Sigmoid colon (tissue), 7 donors: ENCODE results near the gene CISH. TPM values are rescaled to one million over a fixed set of nuclear protein-coding genes. Genes with fewer than 3 reads are reported as not detected.

Source experiments
- DNase-seq: peaks from one replicate; pipeline ENCODE4 v3.0.0-alpha.2; 2019
- H3K27ac ChIP-seq, 4 donors: fragments of 200-600 bp; sonication (generic); one replicate each; pipeline ENCODE4 v1.5.1; 2016 to 2019; ENCODE audit warnings: mild to moderate bottlenecking in 1 of 4
- H3K27me3 ChIP-seq, 3 donors: fragments of 200-600 bp; sonication (generic); one replicate each; pipeline ENCODE4 v1.5.1; 2019; ENCODE audit warnings: mild to moderate bottlenecking in 1 of 3
- H3K36me3 ChIP-seq, 4 donors: fragments of 200-600 bp; sonication (generic); one replicate each; pipeline ENCODE4 v1.5.1; 2016 to 2019
- H3K4me1 ChIP-seq, 4 donors: fragments of 200-600 bp; sonication (generic); one replicate each; pipeline ENCODE4 v1.5.1; 2017 to 2019
- H3K4me3 ChIP-seq, 4 donors: fragments of 200-600 bp; sonication (generic); one replicate each; pipeline ENCODE4 v1.5.1; 2017 to 2019; ENCODE audit warnings: mild to moderate bottlenecking in 2 of 4, moderate library complexity in 1 of 4
- H3K9me3 ChIP-seq, 4 donors: fragments of 200-600 bp in 3 of 4; sonication (generic) in 3 of 4; one replicate each; pipeline versions ENCODE4 v1.5.1 to v1.6.1; 2013 to 2019
- EP300 ChIP-seq, 4 donors: sonication (generic); formaldehyde crosslinking; IDR thresholded peaks; one replicate each; pipeline ENCODE4 v1.6.1; 2017; ENCODE audit warnings: antibody characterized with exemption in 4 of 4
- POLR2A ChIP-seq, 2 donors: fragments of 450-650 bp; IDR thresholded peaks; one replicate each; pipeline ENCODE4 v1.6.1; 2016; ENCODE audit warnings: antibody characterized with exemption in 2 of 2, mild to moderate bottlenecking in 2 of 2, moderate library complexity in 2 of 2
- POLR2AphosphoS5 ChIP-seq, 4 donors: sonication (generic); formaldehyde crosslinking; IDR thresholded peaks; one replicate each; pipeline ENCODE4 v1.6.1; 2017; ENCODE audit warnings: antibody characterized with exemption in 4 of 4
- WGBS, 2 donors: extraction: QIAGEN DNeasy Blood & Tissue Kit; methylation state at CpG; one replicate each; pipeline ENCODE4 v1.1.7; 2013; 5-methylcytosine and 5-hydroxymethylcytosine counted together
- intact Hi-C: fragments of 100-400 bp; cut with DNase I; formaldehyde crosslinking; loops from one replicate; pipeline ENCODE4 v1.15.1; 2023
- polyA plus RNA-seq, 3 donors: library from polyadenylated mRNA; stranded (reverse); fragments of 200-250 nt; gene quantifications; one replicate each; pipeline ENCODE4 v1.2.3, GENCODE V29; 2013
- total RNA-seq, 4 donors: library from RNA; depleted of rRNA; stranded (reverse); fragments of >200 nt; gene quantifications; one replicate each; pipeline ENCODE4 v1.1.0, GENCODE V29; 2016
- TF ChIP-seq, protein P1 (sequence below), 4 experiments: fragments of 450-650 bp in 3 of 4; fragments of 200-600 bp in 1 of 4; IDR thresholded peaks; one replicate each; pipeline ENCODE4 v1.5.1; 2016 to 2019; ENCODE audit warnings: antibody characterized with exemption in 4 of 4, mild to moderate bottlenecking in 3 of 4, moderate library complexity in 2 of 4
- donor health status: healthy with polysubstance abuse.
- donor health status: Bipolar disorder and iron deficiency.
- donor health status: healthy.

Gene CISH
- total and polyA plus RNA-seq, 7 donors: 2.1 to 17.0 (median 8.1) TPM

- no peak overlapping the region for H3K4me3 ChIP-seq
- no peak for DNase-seq
- TF ChIP-seq EP300 (IDR thresholded peaks at IDR 0.05): no peak
- TF ChIP-seq POLR2AphosphoS5 (IDR thresholded peaks at IDR 0.05): no peak
- TF ChIP-seq, protein P1, sequence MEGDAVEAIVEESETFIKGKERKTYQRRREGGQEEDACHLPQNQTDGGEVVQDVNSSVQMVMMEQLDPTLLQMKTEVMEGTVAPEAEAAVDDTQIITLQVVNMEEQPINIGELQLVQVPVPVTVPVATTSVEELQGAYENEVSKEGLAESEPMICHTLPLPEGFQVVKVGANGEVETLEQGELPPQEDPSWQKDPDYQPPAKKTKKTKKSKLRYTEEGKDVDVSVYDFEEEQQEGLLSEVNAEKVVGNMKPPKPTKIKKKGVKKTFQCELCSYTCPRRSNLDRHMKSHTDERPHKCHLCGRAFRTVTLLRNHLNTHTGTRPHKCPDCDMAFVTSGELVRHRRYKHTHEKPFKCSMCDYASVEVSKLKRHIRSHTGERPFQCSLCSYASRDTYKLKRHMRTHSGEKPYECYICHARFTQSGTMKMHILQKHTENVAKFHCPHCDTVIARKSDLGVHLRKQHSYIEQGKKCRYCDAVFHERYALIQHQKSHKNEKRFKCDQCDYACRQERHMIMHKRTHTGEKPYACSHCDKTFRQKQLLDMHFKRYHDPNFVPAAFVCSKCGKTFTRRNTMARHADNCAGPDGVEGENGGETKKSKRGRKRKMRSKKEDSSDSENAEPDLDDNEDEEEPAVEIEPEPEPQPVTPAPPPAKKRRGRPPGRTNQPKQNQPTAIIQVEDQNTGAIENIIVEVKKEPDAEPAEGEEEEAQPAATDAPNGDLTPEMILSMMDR (IDR thresholded peaks at IDR 0.05): no peak
- TF ChIP-seq POLR2A (IDR thresholded peaks at IDR 0.05): no peak
- no peaks in the 10 kb centered on the region for H3K27me3 ChIP-seq
- H3K4me1 ChIP-seq: peaks cover 0 to 43% (median 34%) of the 10 kb centered on the region in 4 donors
- WGBS, 2 donors: 79 to 85% methylated on average over 29 of the region's 29 CpGs
- no peaks in the 10 kb centered on the region for H3K9me3 ChIP-seq
- intact Hi-C loops: no loop called here
- peaks cover 0 to 26% (median 13%) of the 10 kb centered on the region in 4 donors for H3K36me3 ChIP-seq
- no peak overlapping the region for H3K27ac ChIP-seq
Measured at GRCh38 chr3:50607271-50608091, 4.1 kb downstream of the CISH start.

DNA sequence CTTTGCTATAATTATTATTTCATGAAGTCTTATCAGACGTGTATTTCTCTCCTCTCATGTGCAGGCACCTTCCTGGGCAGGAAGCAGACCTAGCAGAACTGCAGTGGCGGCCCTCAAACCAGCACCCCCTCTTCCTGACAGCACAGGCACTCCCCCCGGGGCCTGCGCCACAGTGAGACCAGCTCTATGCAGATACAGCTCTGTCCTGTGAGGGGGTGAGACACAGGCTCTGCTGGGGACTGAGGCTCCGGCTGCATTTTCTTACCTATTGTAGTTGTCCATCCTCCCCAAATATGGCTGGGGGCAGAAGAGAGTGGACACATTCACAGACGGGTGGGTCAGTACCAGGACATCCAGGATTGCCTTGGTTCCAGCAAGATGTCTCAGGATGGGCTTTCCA lies 5.0 kb downstream of the CISH start:
- intact Hi-C loops: no loop called here
- no peaks in the 10 kb centered on the region for H3K9me3 ChIP-seq
- TF ChIP-seq POLR2AphosphoS5 (IDR thresholded peaks at IDR 0.05): no peak
- TF ChIP-seq POLR2A (IDR thresholded peaks at IDR 0.05): no peak
- TF ChIP-seq, protein P1 (IDR thresholded peaks at IDR 0.05): no peak
- TF ChIP-seq EP300 (IDR thresholded peaks at IDR 0.05): no peak
- H3K27ac ChIP-seq: no peak overlapping the region
- no peak overlapping the region for H3K4me3 ChIP-seq
- 46 to 54% methylated on average over 6 of the region's 6 CpGs for WGBS, 2 donors
- H3K4me1 ChIP-seq: peaks cover 0 to 48% (median 39%) of the 10 kb centered on the region in 4 donors
- no peaks in the 10 kb centered on the region for H3K27me3 ChIP-seq
- DNase-seq: no peak
- H3K36me3 ChIP-seq: peaks cover 0 to 26% (median 13%) of the 10 kb centered on the region in 4 donors

GRCh38 chr3:50605901-50606326 lies 5.7 kb downstream of the CISH start:
- Histone ChIP-seq H3K9me3 (no peaks in the 10 kb centered on the region), H3K4me3 (no peak overlapping the region), H3K4me1 (peaks cover 0 to 49% (median 41%) of the 10 kb centered on the region in 4 donors), H3K27me3 (no peaks in the 10 kb centered on the region), H3K36me3 (peaks cover 0 to 26% (median 13%) of the 10 kb centered on the region in 4 donors), H3K27ac (no peak overlapping the region)
- 41 to 62% methylated on average over 5 of the region's 5 CpGs for WGBS, 2 donors
- intact Hi-C loops: no loop called here
- DNase-seq: no peak
- no peak for TF ChIP-seq EP300 (IDR thresholded peaks at IDR 0.05)
- TF ChIP-seq, protein P1 (IDR thresholded peaks at IDR 0.05): no peak
- TF ChIP-seq POLR2A (IDR thresholded peaks at IDR 0.05): no peak
- TF ChIP-seq POLR2AphosphoS5 (IDR thresholded peaks at IDR 0.05): no peak

- TF ChIP-seq, protein P1 (IDR thresholded peaks at IDR 0.05): no peak
- no peak for TF ChIP-seq POLR2A (IDR thresholded peaks at IDR 0.05)
- no peak for TF ChIP-seq POLR2AphosphoS5 (IDR thresholded peaks at IDR 0.05)
- no peak for TF ChIP-seq EP300 (IDR thresholded peaks at IDR 0.05)
- intact Hi-C loops: no loop called here
- 70 to 84% methylated on average over 14 of the region's 14 CpGs for WGBS, 2 donors
- Histone ChIP-seq H3K36me3 (peaks cover 0 to 26% (median 13%) of the 10 kb centered on the region in 4 donors), H3K27me3 (no peaks in the 10 kb centered on the region), H3K4me3 (no peak overlapping the region), H3K27ac (peak overlapping the region in 2 of 4 donors; percentile 3 to 24), H3K9me3 (no peaks in the 10 kb centered on the region), H3K4me1 (peaks cover 0 to 49% (median 41%) of the 10 kb centered on the region in 4 donors)
- DNase-seq: no peak
Measured at GRCh38 chr3:50604628-50605588, 6.7 kb downstream of the CISH start.
